Ishikawa (cell line): ENCODE data around the gene PIRT.

Experiments
- CEBPB ChIP-seq: IDR thresholded peaks from 2 replicates; pipeline ENCODE4 v1.6.1; 2012
- CREB1 ChIP-seq: IDR thresholded peaks from 2 replicates; pipeline ENCODE4 v1.6.1; 2012; ENCODE audit warnings: low read depth
- EGR1 ChIP-seq: IDR thresholded peaks from 2 replicates; pipeline ENCODE4 v1.6.1; 2012
- EP300 ChIP-seq: IDR thresholded peaks from 2 replicates; pipeline ENCODE4 v1.6.1; 2012; ENCODE audit warnings: borderline replicate concordance
- FOXM1 ChIP-seq: IDR thresholded peaks from 2 replicates; pipeline ENCODE4 v1.6.1; 2012; ENCODE audit warnings: low read depth, borderline replicate concordance
- NFIC ChIP-seq: IDR thresholded peaks from 2 replicates; pipeline ENCODE4 v1.6.1; 2012
- RAD21 ChIP-seq: IDR thresholded peaks from 2 replicates; pipeline ENCODE4 v1.6.1; 2012; ENCODE audit warnings: low read depth
- TAF1 ChIP-seq: IDR thresholded peaks from 2 replicates; pipeline ENCODE4 v1.6.1; 2012; ENCODE audit warnings: low read depth, mild to moderate bottlenecking
- TCF12 ChIP-seq: IDR thresholded peaks from 2 replicates; pipeline ENCODE4 v1.6.1; 2012; ENCODE audit warnings: low read depth
- TEAD4 ChIP-seq: IDR thresholded peaks from 2 replicates; pipeline ENCODE4 v1.6.1; 2012
- YY1 ChIP-seq: IDR thresholded peaks from 2 replicates; pipeline ENCODE4 v1.6.1; 2012; ENCODE audit warnings: low read depth
- ZBTB7A ChIP-seq: IDR thresholded peaks from 2 replicates; pipeline ENCODE4 v1.6.1; 2012; ENCODE audit warnings: low read depth
- TF ChIP-seq, protein P1 (sequence below): IDR thresholded peaks from 2 replicates; pipeline ENCODE4 v1.6.1; 2012
- TF ChIP-seq, protein P2 (sequence below): IDR thresholded peaks from 2 replicates; pipeline ENCODE4 v1.6.1; 2012
- TF ChIP-seq, protein P3 (sequence below): IDR thresholded peaks from 2 replicates; pipeline ENCODE4 v1.6.1; 2012; ENCODE audit warnings: low read depth, mild to moderate bottlenecking

The PIRT gene

GRCh38 chr17:10785295-10785694 lies 52.6 kb downstream of the PIRT start:
- no peak for TF ChIP-seq YY1
- TF ChIP-seq, protein P1, sequence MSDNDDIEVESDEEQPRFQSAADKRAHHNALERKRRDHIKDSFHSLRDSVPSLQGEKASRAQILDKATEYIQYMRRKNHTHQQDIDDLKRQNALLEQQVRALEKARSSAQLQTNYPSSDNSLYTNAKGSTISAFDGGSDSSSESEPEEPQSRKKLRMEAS: no peak
- TF ChIP-seq, protein P2, sequence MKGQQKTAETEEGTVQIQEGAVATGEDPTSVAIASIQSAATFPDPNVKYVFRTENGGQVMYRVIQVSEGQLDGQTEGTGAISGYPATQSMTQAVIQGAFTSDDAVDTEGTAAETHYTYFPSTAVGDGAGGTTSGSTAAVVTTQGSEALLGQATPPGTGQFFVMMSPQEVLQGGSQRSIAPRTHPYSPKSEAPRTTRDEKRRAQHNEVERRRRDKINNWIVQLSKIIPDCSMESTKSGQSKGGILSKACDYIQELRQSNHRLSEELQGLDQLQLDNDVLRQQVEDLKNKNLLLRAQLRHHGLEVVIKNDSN: no peak
- TF ChIP-seq ZBTB7A: no peak
- no peak for TF ChIP-seq CREB1
- TF ChIP-seq EGR1: no peak
- no peak for TF ChIP-seq EP300
- TF ChIP-seq, protein P3, sequence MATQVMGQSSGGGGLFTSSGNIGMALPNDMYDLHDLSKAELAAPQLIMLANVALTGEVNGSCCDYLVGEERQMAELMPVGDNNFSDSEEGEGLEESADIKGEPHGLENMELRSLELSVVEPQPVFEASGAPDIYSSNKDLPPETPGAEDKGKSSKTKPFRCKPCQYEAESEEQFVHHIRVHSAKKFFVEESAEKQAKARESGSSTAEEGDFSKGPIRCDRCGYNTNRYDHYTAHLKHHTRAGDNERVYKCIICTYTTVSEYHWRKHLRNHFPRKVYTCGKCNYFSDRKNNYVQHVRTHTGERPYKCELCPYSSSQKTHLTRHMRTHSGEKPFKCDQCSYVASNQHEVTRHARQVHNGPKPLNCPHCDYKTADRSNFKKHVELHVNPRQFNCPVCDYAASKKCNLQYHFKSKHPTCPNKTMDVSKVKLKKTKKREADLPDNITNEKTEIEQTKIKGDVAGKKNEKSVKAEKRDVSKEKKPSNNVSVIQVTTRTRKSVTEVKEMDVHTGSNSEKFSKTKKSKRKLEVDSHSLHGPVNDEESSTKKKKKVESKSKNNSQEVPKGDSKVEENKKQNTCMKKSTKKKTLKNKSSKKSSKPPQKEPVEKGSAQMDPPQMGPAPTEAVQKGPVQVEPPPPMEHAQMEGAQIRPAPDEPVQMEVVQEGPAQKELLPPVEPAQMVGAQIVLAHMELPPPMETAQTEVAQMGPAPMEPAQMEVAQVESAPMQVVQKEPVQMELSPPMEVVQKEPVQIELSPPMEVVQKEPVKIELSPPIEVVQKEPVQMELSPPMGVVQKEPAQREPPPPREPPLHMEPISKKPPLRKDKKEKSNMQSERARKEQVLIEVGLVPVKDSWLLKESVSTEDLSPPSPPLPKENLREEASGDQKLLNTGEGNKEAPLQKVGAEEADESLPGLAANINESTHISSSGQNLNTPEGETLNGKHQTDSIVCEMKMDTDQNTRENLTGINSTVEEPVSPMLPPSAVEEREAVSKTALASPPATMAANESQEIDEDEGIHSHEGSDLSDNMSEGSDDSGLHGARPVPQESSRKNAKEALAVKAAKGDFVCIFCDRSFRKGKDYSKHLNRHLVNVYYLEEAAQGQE: no peak
- no peak for TF ChIP-seq TEAD4
- no peak for TF ChIP-seq NFIC
- no peak for TF ChIP-seq RAD21
- no peak for TF ChIP-seq TAF1
- TF ChIP-seq FOXM1: no peak

GRCh38 chr17:10779609-10780008 lies 58.3 kb downstream of the PIRT start:
- TF ChIP-seq TCF12: no peak

GRCh38 chr17:10777890-10778289 lies 60.0 kb downstream of the PIRT start:
- TF ChIP-seq FOXM1: no peak

GRCh38 chr17:10777131-10777807 lies 60.6 kb downstream of the PIRT start:
- TF ChIP-seq, protein P1: no peak
- TF ChIP-seq ZBTB7A (no peak), CEBPB (no peak), TEAD4 (no peak)
- TF ChIP-seq, protein P2: no peak
- TF ChIP-seq, protein P3: no peak

GRCh38 chr17:10776381-10776780 lies 61.5 kb downstream of the PIRT start:
- TF ChIP-seq, protein P1: no peak
- TF ChIP-seq TEAD4: no peak
- TF ChIP-seq CREB1: no peak
- no peak for TF ChIP-seq TAF1
- TF ChIP-seq YY1: no peak
- TF ChIP-seq, protein P3: no peak
- TF ChIP-seq EGR1: no peak
